Embryonic facial prominence (tissue), 1 donor: ENCODE results near the gene PUM1.
"Not testable (repeated sequence)": the region's sequence is repeated elsewhere in the genome, so short reads cannot be mapped to it uniquely, and the experiment has no call there.

ENCODE experiments used
- DNase-seq: peaks from one replicate; pipeline ENCODE4 v3.0.0-alpha.2; 2016; ENCODE audit errors: extremely low spot score

PUM1 gene

GRCh38 chr1:31064111-31064717 lies 1.3 kb downstream of the PUM1 start:
- DNase-seq: no peak

GRCh38 chr1:31063631-31064030 lies 1.9 kb downstream of the PUM1 start:
- no peak for DNase-seq

- no peak for DNase-seq
Measured at GRCh38 chr1:31062867-31063380, 2.6 kb downstream of the PUM1 start.

- not testable (repeated sequence) for DNase-seq
Measured at GRCh38 chr1:31062162-31062866, 3.2 kb downstream of the PUM1 start.

GRCh38 chr1:31058012-31058411 lies 7.5 kb downstream of the PUM1 start:
- DNase-seq: no peak

GRCh38 chr1:31055953-31056352 lies 9.6 kb downstream of the PUM1 start:
- no peak for DNase-seq

GRCh38 chr1:31055501-31055900 lies 10.0 kb downstream of the PUM1 start:
- DNase-seq: no peak

- DNase-seq: no peak
Measured at GRCh38 chr1:31054958-31055481, 10.5 kb downstream of the PUM1 start.

- no peak for DNase-seq
Measured at GRCh38 chr1:31054349-31054748, 11.2 kb downstream of the PUM1 start.

GRCh38 chr1:31052613-31053012 lies 12.9 kb downstream of the PUM1 start:
- not testable (repeated sequence) for DNase-seq

- DNase-seq: no peak
Measured at GRCh38 chr1:31051611-31052010, 13.9 kb downstream of the PUM1 start.

GRCh38 chr1:31047507-31047906 lies 18.0 kb downstream of the PUM1 start:
- not testable (repeated sequence) for DNase-seq

- DNase-seq: no peak
Measured at GRCh38 chr1:31043631-31044030, 21.9 kb downstream of the PUM1 start.

- no peak for DNase-seq
Measured at GRCh38 chr1:31042656-31043055, 22.9 kb downstream of the PUM1 start.

GRCh38 chr1:31041529-31041928 lies 24.0 kb downstream of the PUM1 start:
- no peak for DNase-seq

- no peak for DNase-seq
Measured at GRCh38 chr1:31040038-31040437, 25.5 kb downstream of the PUM1 start.

GRCh38 chr1:31038935-31039334 lies 26.6 kb downstream of the PUM1 start:
- not testable (repeated sequence) for DNase-seq

- no peak for DNase-seq
Measured at GRCh38 chr1:31038360-31038759, 27.2 kb downstream of the PUM1 start.

- no peak for DNase-seq
Measured at GRCh38 chr1:31036749-31037500, 28.6 kb downstream of the PUM1 start.

GRCh38 chr1:31033598-31033997 lies 31.9 kb downstream of the PUM1 start:
- no peak for DNase-seq

GRCh38 chr1:31032266-31032665 lies 33.3 kb downstream of the PUM1 start:
- no peak for DNase-seq
